K562 (cell line): Measurements from ENCODE around the gene COL5A1.

Experiments used
- EP300 ChIP-seq: IDR thresholded peaks from 2 replicates; pipeline ENCODE4 v1.6.1; 2012; ENCODE audit warnings: low read length, improper control_type of control experiment
- KAT8 ChIP-seq: fragments of 450-650 bp; IDR thresholded peaks from 2 replicates; pipeline ENCODE4 v1.6.1; 2016; ENCODE audit warnings: low read depth, mild to moderate bottlenecking
- RFX5 ChIP-seq: IDR thresholded peaks from 2 replicates; pipeline ENCODE4 v1.6.1; 2011; ENCODE audit warnings: low read depth, mild to moderate bottlenecking, improper control_type of control experiment, low read length
- YBX1 ChIP-seq: fragments of 450-650 bp; IDR thresholded peaks from 2 replicates; pipeline ENCODE4 v1.7.1; 2016; ENCODE audit warnings: mild to moderate bottlenecking
- ZNF174 ChIP-seq: fragments of 250-450 bp; sonication (Bioruptor Pico); IDR thresholded peaks from 2 replicates; pipeline ENCODE4 v1.4.0; 2020; ENCODE audit warnings: mild to moderate bottlenecking

DNA sequence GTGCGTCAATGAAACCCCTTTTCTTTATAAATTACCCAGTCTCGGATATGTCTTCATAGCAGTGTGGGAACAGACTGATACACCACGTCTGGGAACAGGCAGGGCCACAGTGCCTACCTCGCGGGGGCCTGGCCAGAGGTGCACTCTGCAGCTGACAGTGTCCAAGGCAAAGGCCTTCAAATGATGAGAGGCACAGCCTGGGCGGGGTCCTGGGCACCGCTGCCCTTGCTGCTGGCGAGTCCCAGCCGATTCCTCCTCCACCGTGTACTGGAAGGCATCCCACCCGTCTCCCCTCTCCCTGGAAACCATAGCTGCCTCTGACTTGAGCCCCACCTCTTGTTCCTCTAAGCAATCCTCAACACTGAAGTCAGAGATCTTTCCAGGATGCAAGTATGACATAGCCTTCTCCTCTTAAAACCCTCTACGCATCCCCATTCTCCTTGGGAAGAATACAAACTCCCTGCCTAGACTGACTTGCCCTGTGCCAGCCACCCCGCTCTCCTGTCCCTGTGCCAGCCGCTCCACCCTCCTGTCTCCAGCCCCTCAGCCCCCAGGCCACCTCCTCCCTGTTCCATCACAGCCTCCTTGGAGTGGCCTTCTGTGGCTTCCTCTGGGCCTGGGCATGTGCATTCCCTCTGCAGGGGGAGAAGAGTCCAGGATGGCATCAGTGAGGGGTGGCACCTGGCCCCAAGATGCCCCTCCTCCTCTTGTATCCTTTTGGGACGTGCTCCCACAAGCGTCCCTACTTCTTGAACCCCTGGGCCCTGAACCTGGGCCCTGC, 8.1 kb upstream of the COL5A1 start:
- no peak for TF ChIP-seq ZNF174 (CRISPR knock-in tag)
- no peak for TF ChIP-seq YBX1
- TF ChIP-seq RFX5: no peak
- no peak for TF ChIP-seq EP300
- no peak for TF ChIP-seq KAT8
